ENCODE results near the gene SNX9.

The SNX9 gene

DNA sequence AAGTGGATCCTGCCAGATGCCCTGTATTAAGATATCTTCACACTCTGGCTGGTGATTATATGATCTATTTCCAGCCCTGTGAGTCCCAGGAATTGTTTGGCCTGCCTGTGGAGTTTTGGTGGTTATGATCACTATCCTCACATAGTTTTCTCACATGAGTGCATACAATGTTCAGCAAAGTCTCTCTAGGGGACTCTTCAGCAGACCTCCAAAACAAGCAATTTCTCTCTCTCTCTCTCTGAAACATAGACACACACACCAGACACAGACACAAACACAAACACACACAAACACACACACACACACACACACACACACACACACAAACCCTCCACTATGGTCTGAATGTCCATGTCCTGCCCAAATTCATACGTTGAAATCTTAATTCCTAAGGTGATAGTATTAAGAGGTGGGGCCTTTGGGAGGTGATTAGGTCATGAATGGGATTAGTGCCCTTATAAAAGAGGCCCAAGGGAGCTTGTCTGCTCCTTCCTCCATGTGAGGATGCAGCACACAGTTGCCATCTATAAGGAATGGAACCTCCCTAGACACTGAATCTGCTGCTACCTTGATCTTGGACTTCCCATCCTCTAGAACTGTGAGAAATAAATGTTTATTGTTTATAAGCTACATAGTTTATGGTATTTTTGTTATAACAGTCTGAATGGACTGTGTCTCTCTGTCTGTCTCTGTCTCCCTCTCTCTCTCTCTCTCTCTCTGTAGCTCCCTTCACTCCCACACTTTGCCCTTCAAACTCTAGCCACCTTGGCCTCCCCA is 136.6 kb downstream of the SNX9 start:
- ChIA-PET CTCF (interaction anchor here (0.6 to 1.3 kb wide), 2 partner anchors 17 to 777 kb away, joined by 3 read pairs; no protein-coding TSS in a partner anchor), POLR2A (no interaction called here)
- Histone ChIP-seq H3K36me3 (ENCODE audit: control insufficient read depth in 2 of 2, insufficient read depth in 1 of 2, low read length in 2 of 2) (no peaks in the 10 kb centered on the region), H3K4me3 (ENCODE audit: low read depth, low read length) (no peak overlapping the region), H3K4me1 (ENCODE audit: control insufficient read depth, insufficient read depth, low read length) (no peaks in the 10 kb centered on the region), H3K27ac (ENCODE audit: extremely low read depth, low read depth, low read length) (no peak overlapping the region), H3K9me3 (ENCODE audit: control insufficient read depth, insufficient read depth, low read depth, low read length) (no peaks in the 10 kb centered on the region)
- peak; percentile 93 for TF ChIP-seq ZNF248 (tag by site-specific recombination; IDR thresholded peaks at IDR 0.05)
- TF ChIP-seq ZNF510 (tag by site-specific recombination; IDR thresholded peaks at IDR 0.05; ENCODE audit: insufficient replicate concordance), result no peak
- no peak for TF ChIP-seq ZNF2 (tag by site-specific recombination; IDR thresholded peaks at IDR 0.05)
- TF ChIP-seq ZFHX2 (tag by site-specific recombination; conservative IDR thresholded peaks at IDR 0.05), result no peak

DNA sequence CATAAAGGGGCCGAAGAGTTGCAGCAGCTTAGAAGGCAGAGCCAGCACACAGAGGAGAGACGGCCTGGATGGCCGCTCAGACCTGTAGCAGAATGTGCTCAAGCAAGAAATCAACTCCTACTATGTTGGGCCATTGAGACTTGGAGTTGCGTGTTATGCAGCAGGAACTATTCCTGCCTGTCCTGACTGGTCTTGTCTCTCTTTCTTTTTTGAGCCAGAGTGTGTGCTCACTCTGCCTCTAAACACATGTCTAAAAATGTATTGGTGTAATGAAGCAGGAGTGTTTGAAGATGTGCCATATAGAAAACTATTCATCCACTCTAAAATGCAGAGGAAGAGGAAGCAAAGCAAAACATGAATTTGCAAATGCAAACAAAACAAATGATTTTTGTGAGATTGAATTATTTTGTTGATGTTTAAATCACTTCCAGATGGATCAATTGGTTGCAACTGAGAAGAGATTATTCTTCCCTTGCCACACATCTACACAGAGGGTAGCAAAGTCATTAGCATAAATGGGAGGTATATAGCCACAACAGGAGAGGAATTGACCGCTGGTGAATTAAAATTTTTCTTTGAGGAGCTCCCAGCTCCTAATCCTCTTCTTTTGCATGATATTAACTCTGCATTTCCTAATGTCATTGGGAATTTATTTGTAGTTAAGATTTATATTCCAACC is 138.2 kb downstream of the SNX9 start:
- TF ChIP-seq ZNF768 (tag by site-specific recombination; IDR thresholded peaks at IDR 0.05), result no peak
- TF ChIP-seq, protein P1, sequence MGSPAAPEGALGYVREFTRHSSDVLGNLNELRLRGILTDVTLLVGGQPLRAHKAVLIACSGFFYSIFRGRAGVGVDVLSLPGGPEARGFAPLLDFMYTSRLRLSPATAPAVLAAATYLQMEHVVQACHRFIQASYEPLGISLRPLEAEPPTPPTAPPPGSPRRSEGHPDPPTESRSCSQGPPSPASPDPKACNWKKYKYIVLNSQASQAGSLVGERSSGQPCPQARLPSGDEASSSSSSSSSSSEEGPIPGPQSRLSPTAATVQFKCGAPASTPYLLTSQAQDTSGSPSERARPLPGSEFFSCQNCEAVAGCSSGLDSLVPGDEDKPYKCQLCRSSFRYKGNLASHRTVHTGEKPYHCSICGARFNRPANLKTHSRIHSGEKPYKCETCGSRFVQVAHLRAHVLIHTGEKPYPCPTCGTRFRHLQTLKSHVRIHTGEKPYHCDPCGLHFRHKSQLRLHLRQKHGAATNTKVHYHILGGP (tag by site-specific recombination; IDR thresholded peaks at IDR 0.05), result no peak
- TF ChIP-seq, protein P2, sequence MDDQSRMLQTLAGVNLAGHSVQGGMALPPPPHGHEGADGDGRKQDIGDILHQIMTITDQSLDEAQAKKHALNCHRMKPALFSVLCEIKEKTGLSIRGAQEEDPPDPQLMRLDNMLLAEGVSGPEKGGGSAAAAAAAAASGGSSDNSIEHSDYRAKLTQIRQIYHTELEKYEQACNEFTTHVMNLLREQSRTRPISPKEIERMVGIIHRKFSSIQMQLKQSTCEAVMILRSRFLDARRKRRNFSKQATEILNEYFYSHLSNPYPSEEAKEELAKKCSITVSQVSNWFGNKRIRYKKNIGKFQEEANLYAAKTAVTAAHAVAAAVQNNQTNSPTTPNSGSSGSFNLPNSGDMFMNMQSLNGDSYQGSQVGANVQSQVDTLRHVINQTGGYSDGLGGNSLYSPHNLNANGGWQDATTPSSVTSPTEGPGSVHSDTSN (CRISPR knock-in tag; IDR thresholded peaks at IDR 0.05), result no peak
- no peak for TF ChIP-seq ZNF416 (tag by site-specific recombination; IDR thresholded peaks at IDR 0.05)
- TF ChIP-seq, protein P3, sequence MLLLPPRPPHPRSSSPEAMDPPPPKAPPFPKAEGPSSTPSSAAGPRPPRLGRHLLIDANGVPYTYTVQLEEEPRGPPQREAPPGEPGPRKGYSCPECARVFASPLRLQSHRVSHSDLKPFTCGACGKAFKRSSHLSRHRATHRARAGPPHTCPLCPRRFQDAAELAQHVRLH (tag by site-specific recombination; IDR thresholded peaks at IDR 0.05), result no peak
- no peak for TF ChIP-seq KLF1 (tag by site-specific recombination; IDR thresholded peaks at IDR 0.05)
- TF ChIP-seq ZNF423 (tag by site-specific recombination; IDR thresholded peaks at IDR 0.05), result no peak
- TF ChIP-seq ZNF658 (tag by site-specific recombination; IDR thresholded peaks at IDR 0.05), result no peak
- no peak overlapping the region for H3K4me3 ChIP-seq (ENCODE audit: low read depth, low read length)
- H3K9me3 ChIP-seq (ENCODE audit: control insufficient read depth, insufficient read depth, low read depth, low read length), result no peaks in the 10 kb centered on the region
- POLR2A ChIA-PET, result no interaction called here
- no peak overlapping the region for H3K27ac ChIP-seq (ENCODE audit: extremely low read depth, low read depth, low read length)
- no peaks in the 10 kb centered on the region for H3K4me1 ChIP-seq (ENCODE audit: control insufficient read depth, insufficient read depth, low read length)
- CTCF ChIA-PET, result interaction anchor here (0.6 to 0.9 kb wide), 2 partner anchors 19 kb away, joined by 4 to 5 read pairs; no protein-coding TSS in a partner anchor
- H3K36me3 ChIP-seq (ENCODE audit: control insufficient read depth in 2 of 2, insufficient read depth in 1 of 2, low read length in 2 of 2), result no peaks in the 10 kb centered on the region

DNA sequence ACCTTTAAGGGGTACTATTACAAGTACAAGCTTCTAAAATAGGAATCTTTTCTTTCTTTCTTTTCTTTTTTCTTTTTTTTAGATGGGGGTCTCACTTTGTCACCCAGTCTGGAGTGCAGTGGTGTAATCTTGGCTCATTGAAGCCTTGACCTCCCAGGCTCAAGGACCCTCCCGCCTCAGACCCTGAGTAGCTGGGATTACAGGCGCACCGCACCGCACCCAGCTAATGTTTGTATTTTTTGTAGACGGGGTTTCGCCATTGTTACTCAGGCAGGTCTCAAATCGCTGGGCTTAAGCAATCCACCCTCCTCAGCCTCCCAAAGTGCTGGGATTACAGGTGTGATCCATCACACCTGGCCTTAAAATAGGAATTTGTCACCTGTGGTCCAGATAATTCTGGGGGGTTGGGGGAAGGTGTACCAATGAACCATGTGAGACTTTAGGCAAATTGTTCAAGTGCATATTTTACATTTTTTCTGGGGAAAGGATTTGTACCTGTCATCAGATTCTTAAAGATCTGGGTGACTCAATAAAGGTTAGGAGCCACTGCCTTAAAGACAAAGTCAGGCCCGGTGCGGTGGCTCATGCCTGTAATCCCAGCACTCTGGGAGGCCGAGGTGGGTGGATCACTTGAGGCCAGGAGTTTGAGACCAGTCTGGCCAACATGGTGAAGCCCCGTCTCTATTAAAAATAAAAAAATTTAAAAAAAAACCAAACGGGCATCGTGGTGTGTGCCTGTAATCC is 139.0 kb downstream of the SNX9 start:
- POLR2A ChIA-PET, result no interaction called here
- H3K27ac ChIP-seq (ENCODE audit: extremely low read depth, low read depth, low read length), result no peak overlapping the region
- no peaks in the 10 kb centered on the region for H3K4me1 ChIP-seq (ENCODE audit: control insufficient read depth, insufficient read depth, low read length)
- CTCF ChIA-PET, result interaction anchor here (0.6 to 0.7 kb wide), 3 partner anchors 18 to 113 kb away, joined by 3 to 5 read pairs (median 4); no protein-coding TSS in a partner anchor
- H3K9me3 ChIP-seq (ENCODE audit: control insufficient read depth, insufficient read depth, low read depth, low read length), result no peaks in the 10 kb centered on the region
- no peak overlapping the region for H3K4me3 ChIP-seq (ENCODE audit: low read depth, low read length)
- H3K36me3 ChIP-seq (ENCODE audit: control insufficient read depth in 2 of 2, insufficient read depth in 1 of 2, low read length in 2 of 2), result no peaks in the 10 kb centered on the region
- TF ChIP-seq, protein P4, sequence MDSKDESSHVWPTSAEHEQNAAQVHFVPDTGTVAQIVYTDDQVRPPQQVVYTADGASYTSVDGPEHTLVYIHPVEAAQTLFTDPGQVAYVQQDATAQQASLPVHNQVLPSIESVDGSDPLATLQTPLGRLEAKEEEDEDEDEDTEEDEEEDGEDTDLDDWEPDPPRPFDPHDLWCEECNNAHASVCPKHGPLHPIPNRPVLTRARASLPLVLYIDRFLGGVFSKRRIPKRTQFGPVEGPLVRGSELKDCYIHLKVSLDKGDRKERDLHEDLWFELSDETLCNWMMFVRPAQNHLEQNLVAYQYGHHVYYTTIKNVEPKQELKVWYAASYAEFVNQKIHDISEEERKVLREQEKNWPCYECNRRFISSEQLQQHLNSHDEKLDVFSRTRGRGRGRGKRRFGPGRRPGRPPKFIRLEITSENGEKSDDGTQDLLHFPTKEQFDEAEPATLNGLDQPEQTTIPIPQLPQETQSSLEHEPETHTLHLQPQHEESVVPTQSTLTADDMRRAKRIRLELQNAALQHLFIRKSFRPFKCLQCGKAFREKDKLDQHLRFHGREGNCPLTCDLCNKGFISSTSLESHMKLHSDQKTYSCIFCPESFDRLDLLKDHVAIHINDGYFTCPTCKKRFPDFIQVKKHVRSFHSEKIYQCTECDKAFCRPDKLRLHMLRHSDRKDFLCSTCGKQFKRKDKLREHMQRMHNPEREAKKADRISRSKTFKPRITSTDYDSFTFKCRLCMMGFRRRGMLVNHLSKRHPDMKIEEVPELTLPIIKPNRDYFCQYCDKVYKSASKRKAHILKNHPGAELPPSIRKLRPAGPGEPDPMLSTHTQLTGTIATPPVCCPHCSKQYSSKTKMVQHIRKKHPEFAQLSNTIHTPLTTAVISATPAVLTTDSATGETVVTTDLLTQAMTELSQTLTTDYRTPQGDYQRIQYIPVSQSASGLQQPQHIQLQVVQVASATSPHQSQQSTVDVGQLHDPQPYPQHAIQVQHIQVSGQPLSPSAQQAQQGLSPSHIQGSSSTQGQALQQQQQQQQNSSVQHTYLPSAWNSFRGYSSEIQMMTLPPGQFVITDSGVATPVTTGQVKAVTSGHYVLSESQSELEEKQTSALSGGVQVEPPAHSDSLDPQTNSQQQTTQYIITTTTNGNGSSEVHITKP (tag by site-specific recombination; IDR thresholded peaks at IDR 0.05), result no peak
- TF ChIP-seq ZNF292 (tag by site-specific recombination; IDR thresholded peaks at IDR 0.05; ENCODE audit: borderline replicate concordance, low read depth), result no peak
- TF ChIP-seq ZBTB48 (tag by site-specific recombination; IDR thresholded peaks at IDR 0.05), result no peak
- TF ChIP-seq, protein P2 (CRISPR knock-in tag; IDR thresholded peaks at IDR 0.05), result no peak
- TF ChIP-seq ZNF121 (tag by site-specific recombination; IDR thresholded peaks at IDR 0.05), result no peak
- TF ChIP-seq IKZF3 (tag by site-specific recombination; IDR thresholded peaks at IDR 0.05), result no peak
- no peak for TF ChIP-seq ZNF37A (tag by site-specific recombination; IDR thresholded peaks at IDR 0.05)
- TF ChIP-seq ZNF624 (tag by site-specific recombination; IDR thresholded peaks at IDR 0.05), result no peak

All from HEK293 (cell line).